HL-60 (cell line): ENCODE measurements around the gene HOXD8.

Experiments
- POLR2AphosphoS5 ChIP-seq: IDR thresholded peaks from 2 replicates; pipeline ENCODE4 v1.6.1; 2012; ENCODE audit warnings: low read depth
- REST ChIP-seq: IDR thresholded peaks from 2 replicates; pipeline ENCODE4 v1.6.1; 2012; ENCODE audit warnings: low read depth; ENCODE audit not compliant: insufficient replicate concordance
- TF ChIP-seq, protein P1 (sequence below): IDR thresholded peaks from one replicate; pipeline ENCODE4 v1.5.1; 2011; ENCODE audit warnings: low read length, control low read depth, inconsistent platforms; ENCODE audit not compliant: insufficient read depth

DNA sequence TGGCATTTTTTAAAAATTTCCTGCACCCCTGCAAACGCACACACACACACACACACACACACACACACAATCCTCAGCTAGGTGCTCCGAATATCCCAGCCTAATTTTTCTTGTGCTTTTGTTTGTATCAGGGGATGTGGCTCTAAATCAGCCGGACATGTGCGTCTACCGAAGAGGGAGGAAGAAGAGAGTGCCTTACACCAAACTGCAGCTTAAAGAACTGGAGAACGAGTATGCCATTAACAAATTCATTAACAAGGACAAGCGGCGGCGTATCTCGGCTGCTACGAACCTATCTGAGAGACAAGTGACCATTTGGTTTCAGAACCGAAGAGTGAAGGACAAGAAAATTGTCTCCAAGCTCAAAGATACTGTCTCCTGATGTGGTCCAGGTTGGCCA, 35.2 kb upstream of the HOXD8 start:
- no peak for TF ChIP-seq POLR2AphosphoS5
- TF ChIP-seq, protein P1, sequence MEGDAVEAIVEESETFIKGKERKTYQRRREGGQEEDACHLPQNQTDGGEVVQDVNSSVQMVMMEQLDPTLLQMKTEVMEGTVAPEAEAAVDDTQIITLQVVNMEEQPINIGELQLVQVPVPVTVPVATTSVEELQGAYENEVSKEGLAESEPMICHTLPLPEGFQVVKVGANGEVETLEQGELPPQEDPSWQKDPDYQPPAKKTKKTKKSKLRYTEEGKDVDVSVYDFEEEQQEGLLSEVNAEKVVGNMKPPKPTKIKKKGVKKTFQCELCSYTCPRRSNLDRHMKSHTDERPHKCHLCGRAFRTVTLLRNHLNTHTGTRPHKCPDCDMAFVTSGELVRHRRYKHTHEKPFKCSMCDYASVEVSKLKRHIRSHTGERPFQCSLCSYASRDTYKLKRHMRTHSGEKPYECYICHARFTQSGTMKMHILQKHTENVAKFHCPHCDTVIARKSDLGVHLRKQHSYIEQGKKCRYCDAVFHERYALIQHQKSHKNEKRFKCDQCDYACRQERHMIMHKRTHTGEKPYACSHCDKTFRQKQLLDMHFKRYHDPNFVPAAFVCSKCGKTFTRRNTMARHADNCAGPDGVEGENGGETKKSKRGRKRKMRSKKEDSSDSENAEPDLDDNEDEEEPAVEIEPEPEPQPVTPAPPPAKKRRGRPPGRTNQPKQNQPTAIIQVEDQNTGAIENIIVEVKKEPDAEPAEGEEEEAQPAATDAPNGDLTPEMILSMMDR: no peak
- TF ChIP-seq REST: no peak
